ENCODE results near the gene NTRK1.

The NTRK1 gene

GRCh38 chr1:156884560-156885184 lies 24.0 kb downstream of the NTRK1 start:
- H3K9ac ChIP-seq (ENCODE audit: low read length), result no peak overlapping the region
- H3K18ac ChIP-seq (ENCODE audit: low read length), result no peak overlapping the region
- no peak for DNase-seq
- H3K23ac ChIP-seq (ENCODE audit: low read length), result no peak overlapping the region
- no peak overlapping the region for H3K4me2 ChIP-seq (ENCODE audit: low read length)
- no peak overlapping the region for H3K4me3 ChIP-seq (ENCODE audit: low read depth, low read length)
- no CpG with 5 or more reads among the region's 10 CpGs for WGBS (ENCODE audit: extremely low coverage, insufficient coverage, insufficient read length)
- H2AFZ ChIP-seq (ENCODE audit: insufficient read depth, low read length, poor library complexity), result no peak overlapping the region
- H2BK120ac ChIP-seq (ENCODE audit: insufficient read depth, low read length, poor library complexity), result no peak overlapping the region
- no peak overlapping the region for H3K4ac ChIP-seq (ENCODE audit: low read depth, low read length)
- H2BK12ac ChIP-seq (ENCODE audit: low read length), result no peak overlapping the region
- peaks cover 4 to 8% of the 10 kb centered on the region in 2 experiments for H3K4me1 ChIP-seq (ENCODE audit: control insufficient read depth in 1 of 2, insufficient read depth in 2 of 2, low read length in 2 of 2)
- H3K14ac ChIP-seq (ENCODE audit: low read length), result no peak overlapping the region
- no peak overlapping the region for H2BK5ac ChIP-seq (ENCODE audit: low read depth, low read length, poor library complexity)
- no peaks in the 10 kb centered on the region for H3K79me2 ChIP-seq (ENCODE audit: control insufficient read depth, insufficient read depth, low read length, poor library complexity)
- H2AK5ac ChIP-seq (ENCODE audit: low read length), result no peak overlapping the region
- H3K79me1 ChIP-seq (ENCODE audit: low read length), result no peaks in the 10 kb centered on the region
- H3K36me3 ChIP-seq (ENCODE audit: control insufficient read depth in 1 of 2, insufficient read depth in 2 of 2, low read length in 2 of 2), result no peaks in the 10 kb centered on the region
- peaks cover 4% of the 10 kb centered on the region for H3K9me3 ChIP-seq (ENCODE audit: insufficient read depth, low read depth, low read length)
- no peak overlapping the region for H4K12ac ChIP-seq (ENCODE audit: low read depth, low read length)
- no peak overlapping the region for H4K91ac ChIP-seq (ENCODE audit: low read depth, low read length)
- no peak overlapping the region for H3K27ac ChIP-seq (ENCODE audit: low read depth, low read length)
- H3K27me3 ChIP-seq (ENCODE audit: insufficient read depth, low read length), result no peaks in the 10 kb centered on the region
- H4K8ac ChIP-seq (ENCODE audit: low read depth, low read length), result no peak overlapping the region

GRCh38 chr1:156885314-156885713 lies 24.6 kb downstream of the NTRK1 start:
- Histone ChIP-seq H3K4me3 (ENCODE audit: low read depth, low read length) (no peak overlapping the region), H3K4ac (ENCODE audit: low read depth, low read length) (no peak overlapping the region), H3K4me2 (ENCODE audit: low read length) (no peak overlapping the region), H3K9me3 (ENCODE audit: insufficient read depth, low read depth, low read length) (peaks cover 4% of the 10 kb centered on the region), H3K23ac (ENCODE audit: low read length) (no peak overlapping the region), H3K14ac (ENCODE audit: low read length) (no peak overlapping the region), H3K18ac (ENCODE audit: low read length) (no peak overlapping the region), H2AFZ (ENCODE audit: insufficient read depth, low read length, poor library complexity) (no peak overlapping the region), H2BK120ac (ENCODE audit: insufficient read depth, low read length, poor library complexity) (no peak overlapping the region), H3K9ac (ENCODE audit: low read length) (no peak overlapping the region), H2AK5ac (ENCODE audit: low read length) (no peak overlapping the region), H3K79me2 (ENCODE audit: control insufficient read depth, insufficient read depth, low read length, poor library complexity) (no peaks in the 10 kb centered on the region), H4K91ac (ENCODE audit: low read depth, low read length) (no peak overlapping the region), H4K8ac (ENCODE audit: low read depth, low read length) (no peak overlapping the region), H3K27me3 (ENCODE audit: insufficient read depth, low read length) (no peaks in the 10 kb centered on the region), H2BK12ac (ENCODE audit: low read length) (no peak overlapping the region), H3K36me3 (ENCODE audit: control insufficient read depth in 1 of 2, insufficient read depth in 2 of 2, low read length in 2 of 2) (no peaks in the 10 kb centered on the region), H3K79me1 (ENCODE audit: low read length) (no peaks in the 10 kb centered on the region), H3K27ac (ENCODE audit: low read depth, low read length) (no peak overlapping the region), H2BK5ac (ENCODE audit: low read depth, low read length, poor library complexity) (no peak overlapping the region), H4K12ac (ENCODE audit: low read depth, low read length) (no peak overlapping the region), H3K4me1 (ENCODE audit: control insufficient read depth in 1 of 2, insufficient read depth in 2 of 2, low read length in 2 of 2) (peaks cover 4 to 8% of the 10 kb centered on the region in 2 experiments)
- no peak for DNase-seq
- no CpG with 5 or more reads among the region's 1 CpG for WGBS (ENCODE audit: extremely low coverage, insufficient coverage, insufficient read length)

GRCh38 chr1:156885880-156886355 lies 25.3 kb downstream of the NTRK1 start:
- no peak overlapping the region for H3K4me2 ChIP-seq (ENCODE audit: low read length)
- H3K23ac ChIP-seq (ENCODE audit: low read length), result no peak overlapping the region
- H3K4me1 ChIP-seq (ENCODE audit: control insufficient read depth in 1 of 2, insufficient read depth in 2 of 2, low read length in 2 of 2), result peaks cover 4 to 8% of the 10 kb centered on the region in 2 experiments
- no peak overlapping the region for H3K14ac ChIP-seq (ENCODE audit: low read length)
- H3K27me3 ChIP-seq (ENCODE audit: insufficient read depth, low read length), result no peaks in the 10 kb centered on the region
- no peak overlapping the region for H3K4me3 ChIP-seq (ENCODE audit: low read depth, low read length)
- peaks cover 4% of the 10 kb centered on the region for H3K9me3 ChIP-seq (ENCODE audit: insufficient read depth, low read depth, low read length)
- H3K79me1 ChIP-seq (ENCODE audit: low read length), result no peaks in the 10 kb centered on the region
- no peak overlapping the region for H2BK12ac ChIP-seq (ENCODE audit: low read length)
- H4K91ac ChIP-seq (ENCODE audit: low read depth, low read length), result no peak overlapping the region
- H3K79me2 ChIP-seq (ENCODE audit: control insufficient read depth, insufficient read depth, low read length, poor library complexity), result no peaks in the 10 kb centered on the region
- no peak overlapping the region for H3K18ac ChIP-seq (ENCODE audit: low read length)
- no peaks in the 10 kb centered on the region for H3K36me3 ChIP-seq (ENCODE audit: control insufficient read depth in 1 of 2, insufficient read depth in 2 of 2, low read length in 2 of 2)
- WGBS (ENCODE audit: extremely low coverage, insufficient coverage, insufficient read length), result no CpG with 5 or more reads among the region's 13 CpGs
- no peak overlapping the region for H2AK5ac ChIP-seq (ENCODE audit: low read length)
- H3K27ac ChIP-seq (ENCODE audit: low read depth, low read length), result no peak overlapping the region
- DNase-seq, result no peak
- no peak overlapping the region for H4K12ac ChIP-seq (ENCODE audit: low read depth, low read length)
- H2BK5ac ChIP-seq (ENCODE audit: low read depth, low read length, poor library complexity), result no peak overlapping the region
- H3K4ac ChIP-seq (ENCODE audit: low read depth, low read length), result no peak overlapping the region
- H2BK120ac ChIP-seq (ENCODE audit: insufficient read depth, low read length, poor library complexity), result no peak overlapping the region
- H3K9ac ChIP-seq (ENCODE audit: low read length), result no peak overlapping the region
- H2AFZ ChIP-seq (ENCODE audit: insufficient read depth, low read length, poor library complexity), result no peak overlapping the region
- H4K8ac ChIP-seq (ENCODE audit: low read depth, low read length), result no peak overlapping the region

- Histone ChIP-seq H3K9ac (ENCODE audit: low read length) (no peak overlapping the region), H3K4me2 (ENCODE audit: low read length) (no peak overlapping the region), H4K12ac (ENCODE audit: low read depth, low read length) (no peak overlapping the region), H3K79me2 (ENCODE audit: control insufficient read depth, insufficient read depth, low read length, poor library complexity) (no peaks in the 10 kb centered on the region), H3K18ac (ENCODE audit: low read length) (no peak overlapping the region), H4K91ac (ENCODE audit: low read depth, low read length) (no peak overlapping the region), H4K8ac (ENCODE audit: low read depth, low read length) (no peak overlapping the region), H3K9me3 (ENCODE audit: insufficient read depth, low read depth, low read length) (peaks cover 4% of the 10 kb centered on the region), H3K23ac (ENCODE audit: low read length) (no peak overlapping the region), H2BK12ac (ENCODE audit: low read length) (no peak overlapping the region), H3K4me3 (ENCODE audit: low read depth, low read length) (no peak overlapping the region), H3K27me3 (ENCODE audit: insufficient read depth, low read length) (no peaks in the 10 kb centered on the region), H3K4me1 (ENCODE audit: control insufficient read depth in 1 of 2, insufficient read depth in 2 of 2, low read length in 2 of 2) (peaks cover 4 to 8% of the 10 kb centered on the region in 2 experiments), H3K14ac (ENCODE audit: low read length) (no peak overlapping the region), H2BK120ac (ENCODE audit: insufficient read depth, low read length, poor library complexity) (no peak overlapping the region), H3K79me1 (ENCODE audit: low read length) (no peaks in the 10 kb centered on the region), H3K4ac (ENCODE audit: low read depth, low read length) (no peak overlapping the region), H2BK5ac (ENCODE audit: low read depth, low read length, poor library complexity) (no peak overlapping the region), H3K36me3 (ENCODE audit: control insufficient read depth in 1 of 2, insufficient read depth in 2 of 2, low read length in 2 of 2) (no peaks in the 10 kb centered on the region), H3K27ac (ENCODE audit: low read depth, low read length) (no peak overlapping the region), H2AFZ (ENCODE audit: insufficient read depth, low read length, poor library complexity) (no peak overlapping the region), H2AK5ac (ENCODE audit: low read length) (no peak overlapping the region)
- WGBS (ENCODE audit: extremely low coverage, insufficient coverage, insufficient read length), result no CpG with 5 or more reads among the region's 6 CpGs
- no peak for DNase-seq
Observed at GRCh38 chr1:156886583-156887281, 26.1 kb downstream of the NTRK1 start.
